NCI-H1092 treated with DMSO at 0.1 percent for 48 hours (cell line): Measurements from ENCODE around the gene TAB2.
"Not testable (repeated sequence)": the region's sequence is repeated elsewhere in the genome, so short reads cannot be mapped to it uniquely, and the experiment has no call there.

Source experiments
- DNase-seq: peaks from one replicate; lab custom pipeline; 2025; lab: John Stamatoyannopoulos, UW

TAB2 gene

DNA sequence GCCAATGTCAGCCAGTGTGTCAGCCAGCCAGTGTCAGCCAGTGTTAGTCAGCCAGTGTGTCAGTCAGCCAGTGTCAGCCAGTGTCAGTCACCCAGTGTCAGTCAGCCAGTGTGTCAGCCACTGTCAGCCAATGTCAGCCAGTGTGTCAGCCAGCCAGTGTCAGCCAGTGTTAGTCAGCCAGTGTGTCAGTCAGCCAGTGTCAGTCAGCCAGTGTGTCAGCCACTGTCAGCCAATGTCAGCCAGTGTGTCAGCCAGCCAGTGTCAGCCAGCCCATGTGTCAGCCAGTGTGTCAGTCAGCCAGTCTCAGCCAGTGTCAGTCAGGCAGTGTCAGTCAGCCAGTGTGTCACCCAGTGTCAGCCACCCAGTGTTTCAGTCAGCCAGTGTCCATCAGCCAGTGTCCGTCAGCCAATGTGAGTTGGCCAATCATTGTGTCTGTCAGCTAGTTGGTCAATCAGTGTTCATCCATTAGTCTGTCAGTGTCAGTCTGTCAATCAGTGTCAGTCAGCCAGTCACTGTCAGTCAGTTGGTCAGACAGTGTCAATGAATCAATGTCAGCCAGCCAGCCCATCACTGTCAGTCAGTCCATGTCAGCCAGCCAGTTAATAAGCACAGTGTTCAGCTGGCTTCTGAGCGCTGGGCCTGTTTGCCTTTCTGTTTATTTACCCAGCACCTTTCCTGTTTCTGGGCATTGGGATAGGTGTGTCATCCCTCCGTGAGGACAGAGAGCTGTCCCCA is 127.0 kb downstream of the TAB2 start:
- not testable (repeated sequence) for DNase-seq

GRCh38 chr6:149445095-149445466 is 127.6 kb downstream of the TAB2 start:
- no peak for DNase-seq

DNA sequence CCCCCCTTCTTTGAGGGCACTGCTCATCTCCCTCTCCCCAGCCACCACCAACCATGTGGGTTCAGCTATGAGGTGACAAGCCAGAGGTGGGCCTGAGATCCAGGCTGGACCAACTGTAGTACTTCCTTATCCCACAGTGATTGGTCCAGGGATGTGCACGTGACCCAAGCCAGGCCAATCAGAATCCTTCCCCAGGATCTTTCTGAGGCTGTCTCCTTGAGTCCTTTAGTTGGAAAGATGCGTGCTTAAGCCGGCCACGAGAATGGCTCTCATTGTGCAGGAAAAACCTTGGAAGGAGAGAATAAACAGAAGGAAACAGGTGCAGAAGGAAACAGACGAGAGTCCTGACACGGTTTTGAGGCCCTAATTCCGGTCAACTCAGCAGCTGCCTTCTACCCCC is 128.1 kb downstream of the TAB2 start:
- no peak for DNase-seq

DNA sequence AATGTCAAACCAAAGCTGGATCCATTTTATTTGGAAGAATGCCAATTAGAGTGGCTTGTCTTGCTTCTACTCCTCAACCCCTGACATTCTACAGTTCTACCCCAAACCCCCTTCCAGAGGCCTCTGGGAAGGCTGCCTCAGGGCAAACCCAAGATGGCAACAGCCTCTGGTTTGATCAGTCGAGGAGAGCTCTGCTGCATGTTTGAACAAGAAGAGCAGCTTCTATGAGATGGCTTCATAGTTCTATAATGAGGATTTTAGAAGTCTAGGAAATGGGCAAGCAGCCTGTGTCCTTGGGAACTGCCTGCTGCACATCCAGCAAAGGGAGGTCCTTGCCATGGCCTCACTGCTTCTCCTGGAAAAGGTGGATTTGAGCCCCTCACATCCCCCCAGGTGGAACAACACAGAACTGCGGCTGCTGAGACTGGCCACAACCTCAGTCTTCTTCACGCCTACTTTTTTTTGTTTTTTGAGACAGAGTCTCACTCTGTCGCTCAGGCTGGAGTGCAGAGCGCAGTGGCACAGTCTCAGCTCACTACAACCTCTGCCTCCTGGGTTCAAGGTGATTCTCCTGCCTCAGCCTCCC is 129.4 kb downstream of the TAB2 start:
- no peak for DNase-seq

- DNase-seq: no peak
Observed at GRCh38 chr6:149448821-149449453, 131.4 kb downstream of the TAB2 start.

- DNase-seq: no peak
Observed at GRCh38 chr6:149449831-149450678, 132.5 kb downstream of the TAB2 start.

DNA sequence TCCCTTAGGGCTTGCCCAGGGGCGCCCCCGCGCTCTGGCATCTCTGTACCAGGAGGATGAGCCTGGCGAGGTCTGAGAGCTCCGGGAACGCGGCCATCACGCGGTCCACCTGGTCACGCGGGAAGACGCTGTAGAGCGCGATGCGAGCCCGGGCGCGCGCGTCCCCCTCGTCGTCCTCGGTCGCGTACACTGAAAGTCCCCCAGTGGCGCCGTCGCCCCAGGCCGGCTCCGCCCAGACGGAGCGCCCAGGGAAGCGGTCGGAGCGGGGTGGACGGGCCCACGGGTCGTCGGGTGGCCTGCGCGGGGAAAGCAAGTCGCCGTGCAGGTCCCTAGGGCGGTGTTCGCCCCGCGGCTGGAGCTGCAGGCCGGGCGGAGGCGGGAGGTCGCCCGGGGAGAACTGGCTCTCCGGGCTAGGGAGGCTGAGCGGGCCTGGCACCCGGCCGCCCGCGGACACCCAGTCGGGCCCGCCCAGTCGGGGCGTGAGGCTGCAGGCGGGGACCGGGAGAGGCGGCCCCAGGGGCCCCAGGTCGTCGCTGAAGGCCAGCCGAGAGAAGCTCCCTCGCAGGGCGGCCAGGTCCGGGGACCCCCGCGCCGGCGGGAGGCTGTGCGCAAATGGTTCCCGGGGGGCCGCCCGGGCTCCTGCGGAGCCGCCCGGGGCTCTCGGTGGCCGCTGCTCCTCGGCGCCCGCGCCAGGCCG is 133.3 kb downstream of the TAB2 start:
- DNase-seq: peak; percentile 19

GRCh38 chr6:149451376-149452036 is 134.0 kb downstream of the TAB2 start:
- no peak for DNase-seq

GRCh38 chr6:149452037-149452939 is 134.8 kb downstream of the TAB2 start:
- DNase-seq: no peak

GRCh38 chr6:149453597-149454345 is 136.3 kb downstream of the TAB2 start:
- no peak for DNase-seq

DNA sequence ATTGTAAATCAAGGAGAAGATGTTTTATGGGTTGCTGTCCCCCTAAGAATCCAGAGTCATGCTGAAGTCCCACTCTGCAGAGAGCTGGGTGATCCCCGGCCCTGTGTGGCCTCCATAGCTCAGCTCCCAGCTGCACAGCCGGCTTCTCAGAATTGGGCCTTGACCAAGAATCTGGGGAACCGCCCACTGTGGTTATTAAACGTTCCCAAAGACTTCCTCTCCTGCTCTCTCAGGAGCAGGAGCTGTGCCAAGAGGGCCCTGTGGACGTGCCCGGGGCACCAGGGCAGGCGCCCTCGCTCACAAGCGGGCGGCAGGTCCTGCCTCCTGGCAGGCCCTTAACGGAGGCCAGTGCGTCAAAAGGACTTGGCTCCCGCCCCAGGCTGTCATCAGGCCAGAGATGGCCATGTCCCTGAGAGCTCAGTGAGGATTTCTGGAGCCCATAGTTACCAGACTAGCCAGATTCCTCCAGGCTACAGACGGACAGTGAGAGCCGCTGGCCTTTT is 136.9 kb downstream of the TAB2 start:
- DNase-seq: peak; percentile 58

- DNase-seq: no peak
Observed at GRCh38 chr6:149455031-149455732, 137.7 kb downstream of the TAB2 start.

DNA sequence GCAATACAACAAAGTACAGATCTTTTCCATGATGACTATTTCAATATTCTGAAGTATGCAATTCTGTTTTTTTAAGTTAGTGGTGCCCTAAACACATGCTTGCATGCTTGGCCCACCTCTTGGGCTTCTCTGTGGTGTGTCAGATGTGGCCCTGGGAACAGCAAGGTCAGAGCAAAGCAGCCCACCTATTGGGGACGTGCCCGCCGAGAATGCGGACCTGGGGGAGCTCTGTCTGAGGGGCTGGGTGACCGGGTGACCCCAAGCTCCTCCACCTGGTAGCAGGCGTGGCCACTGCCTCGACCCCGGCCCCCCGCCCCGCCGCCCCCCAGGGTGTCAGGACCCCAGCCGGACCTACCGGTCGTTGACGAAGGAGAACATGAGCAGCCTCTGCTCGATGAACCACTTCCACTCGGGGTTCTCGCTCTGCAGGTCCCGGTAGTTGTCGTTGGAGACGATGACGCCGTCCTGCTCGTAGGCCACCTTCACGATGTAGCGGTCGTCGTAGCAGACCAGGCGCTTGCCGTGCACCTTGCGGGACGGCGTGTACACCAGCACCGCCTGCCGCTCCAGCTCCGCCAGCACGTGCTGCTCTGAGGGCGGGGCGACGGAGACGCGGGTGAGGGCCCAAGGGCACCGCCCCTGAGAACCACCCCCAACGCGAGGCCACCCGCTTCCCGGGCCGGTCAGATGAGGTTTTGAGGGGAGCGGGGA is 139.0 kb downstream of the TAB2 start:
- DNase-seq: no peak

GRCh38 chr6:149457316-149457884 is 139.9 kb downstream of the TAB2 start:
- DNase-seq: peak; percentile 4

- no peak for DNase-seq
Observed at GRCh38 chr6:149458196-149458595, 140.7 kb downstream of the TAB2 start.

GRCh38 chr6:149458806-149459205 is 141.3 kb downstream of the TAB2 start:
- DNase-seq: no peak

DNA sequence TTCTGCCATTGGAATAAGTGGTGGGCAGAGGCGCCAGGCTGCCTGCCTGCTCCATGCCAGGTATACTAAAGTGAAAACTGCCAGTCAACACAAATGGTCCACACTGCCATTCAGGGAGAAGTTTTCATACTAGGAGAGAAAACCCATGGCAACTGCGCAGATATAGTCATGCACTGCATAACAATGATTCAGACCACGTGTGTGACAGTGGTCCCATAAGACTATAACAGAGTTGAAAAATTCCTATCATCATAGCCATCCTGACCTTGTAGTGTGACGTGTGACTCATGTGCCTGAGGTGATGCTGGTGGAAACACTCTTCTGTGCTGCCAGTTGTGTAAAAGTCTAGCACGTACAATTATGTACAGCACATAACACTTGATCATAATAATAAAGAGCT is 142.2 kb downstream of the TAB2 start:
- no peak for DNase-seq

GRCh38 chr6:149460249-149460648 is 142.7 kb downstream of the TAB2 start:
- not testable (repeated sequence) for DNase-seq
